Mesenchymal stem cell (in vitro differentiated cells and primary cell): Measurements from ENCODE around the gene MUC5B.
A peak's percentile ranks its signal among the peaks of the same experiment; 100 is the strongest.

Source experiments
- DNase-seq: peaks from one replicate; pipeline ENCODE4 v3.0.0-alpha.2; 2013
- H2AFZ ChIP-seq: one replicate; pipeline ENCODE4 v1.6.1; 2013; ENCODE audit warnings: low read depth, mild to moderate bottlenecking, control low read depth, inconsistent platforms, low read length, moderate library complexity
- H2AK5ac ChIP-seq: 2 replicates; pipeline ENCODE4 v1.6.1; 2013; ENCODE audit warnings: low read length, moderate library complexity, mild to moderate bottlenecking, inconsistent platforms; ENCODE audit not compliant: severe bottlenecking
- H2BK120ac ChIP-seq: one replicate; pipeline ENCODE4 v1.6.1; 2013; ENCODE audit warnings: low read depth, mild to moderate bottlenecking, inconsistent platforms, low read length, moderate library complexity
- H2BK12ac ChIP-seq, 2 experiments: one replicate each; pipeline ENCODE4 v1.6.1; 2013; ENCODE audit warnings: inconsistent platforms in 2 of 2, low read length in 2 of 2, mild to moderate bottlenecking in 2 of 2, moderate library complexity in 2 of 2, control low read depth in 1 of 2
- H2BK15ac ChIP-seq: one replicate; pipeline ENCODE4 v1.6.1; 2013; ENCODE audit warnings: mild to moderate bottlenecking, low read depth, inconsistent platforms; ENCODE audit not compliant: poor library complexity, severe bottlenecking
- H2BK5ac ChIP-seq: 2 replicates; pipeline ENCODE4 v1.6.1; 2013; ENCODE audit warnings: low read depth, mild to moderate bottlenecking, low read length, control low read depth, inconsistent platforms; ENCODE audit not compliant: poor library complexity, severe bottlenecking
- H3K14ac ChIP-seq, 2 experiments: one replicate each; pipeline ENCODE4 v1.6.1; 2013; ENCODE audit warnings: inconsistent platforms in 2 of 2, low read length in 2 of 2, control low read depth in 1 of 2, mild to moderate bottlenecking in 1 of 2, moderate library complexity in 1 of 2
- H3K18ac ChIP-seq, 2 experiments: one replicate each; pipeline ENCODE4 v1.6.1; 2013; ENCODE audit warnings: inconsistent platforms in 2 of 2, low read length in 2 of 2, control low read depth in 1 of 2, low read depth in 1 of 2, mild to moderate bottlenecking in 1 of 2
- H3K23ac ChIP-seq, 2 experiments: one replicate each; pipeline ENCODE4 v1.6.1; 2013; ENCODE audit warnings: inconsistent platforms in 2 of 2, low read length in 2 of 2, mild to moderate bottlenecking in 2 of 2, moderate library complexity in 2 of 2, control low read depth in 1 of 2
- H3K27ac ChIP-seq: 2 replicates; pipeline ENCODE4 v1.5.1; 2013; ENCODE audit warnings: mild to moderate bottlenecking, moderate library complexity, low read length, control low read depth, inconsistent platforms; ENCODE audit not compliant: poor library complexity, severe bottlenecking
- H3K27me3 ChIP-seq, 2 experiments: 2 replicates each; pipeline versions ENCODE4 v1.6.1 to v1.7.0; 2013; ENCODE audit warnings: low read length in 2 of 2, mild to moderate bottlenecking in 2 of 2, moderate library complexity in 2 of 2, control low read depth in 1 of 2, inconsistent platforms in 1 of 2; ENCODE audit not compliant: control insufficient read depth in 1 of 2, insufficient read depth in 1 of 2
- H3K36me3 ChIP-seq, 2 experiments: 2 replicates each; pipeline versions ENCODE4 v1.6.1 to v1.7.0; 2013; ENCODE audit warnings: low read length in 2 of 2, control low read depth in 1 of 2, inconsistent platforms in 1 of 2, low read depth in 1 of 2, mild to moderate bottlenecking in 1 of 2; ENCODE audit not compliant: insufficient read depth in 2 of 2, control insufficient read depth in 1 of 2
- H3K4ac ChIP-seq, 2 experiments: one replicate each; pipeline ENCODE4 v1.6.1; 2013; ENCODE audit warnings: inconsistent platforms in 2 of 2, low read length in 2 of 2, mild to moderate bottlenecking in 2 of 2, moderate library complexity in 2 of 2, control low read depth in 1 of 2, low read depth in 1 of 2
- H3K4me1 ChIP-seq: 2 replicates; pipeline ENCODE4 v1.6.1; 2013; ENCODE audit warnings: low read depth, low read length, control low read depth; ENCODE audit not compliant: control insufficient read depth, insufficient read depth
- H3K4me2 ChIP-seq: 2 replicates; pipeline ENCODE4 v1.6.1; 2013; ENCODE audit warnings: low read length, mild to moderate bottlenecking, inconsistent platforms; ENCODE audit not compliant: poor library complexity, severe bottlenecking
- H3K4me3 ChIP-seq, 2 experiments: 2 replicates each; pipeline versions ENCODE4 v1.5.1 to v1.7.0; 2013; ENCODE audit warnings: low read length in 2 of 2, mild to moderate bottlenecking in 2 of 2, control low read depth in 1 of 2, low read depth in 1 of 2; ENCODE audit not compliant: insufficient read depth in 1 of 2
- H3K79me1 ChIP-seq: replicated peaks from 2 replicates; pipeline ENCODE4 v1.6.1; 2013; ENCODE audit warnings: mild to moderate bottlenecking, control low read depth, low read length, inconsistent platforms; ENCODE audit not compliant: poor library complexity, severe bottlenecking
- H3K9ac ChIP-seq: 2 replicates; pipeline ENCODE4 v1.7.0; 2013; ENCODE audit warnings: mild to moderate bottlenecking, low read length, moderate library complexity
- H3K9me3 ChIP-seq: 2 replicates; pipeline ENCODE4 v1.7.0; 2013; ENCODE audit warnings: mild to moderate bottlenecking, low read length; ENCODE audit not compliant: control insufficient read depth
- H4K8ac ChIP-seq: one replicate; pipeline ENCODE4 v1.6.1; 2013; ENCODE audit warnings: inconsistent platforms, mild to moderate bottlenecking, low read length, moderate library complexity
- H4K91ac ChIP-seq: one replicate; pipeline ENCODE4 v1.6.1; 2013; ENCODE audit warnings: mild to moderate bottlenecking, low read length, inconsistent platforms
- WGBS: methylation state at CpG from one replicate; pipeline ENCODE4 v1.1.7; 2013; ENCODE audit warnings: mixed read lengths; 5-methylcytosine and 5-hydroxymethylcytosine counted together

MUC5B gene

DNA sequence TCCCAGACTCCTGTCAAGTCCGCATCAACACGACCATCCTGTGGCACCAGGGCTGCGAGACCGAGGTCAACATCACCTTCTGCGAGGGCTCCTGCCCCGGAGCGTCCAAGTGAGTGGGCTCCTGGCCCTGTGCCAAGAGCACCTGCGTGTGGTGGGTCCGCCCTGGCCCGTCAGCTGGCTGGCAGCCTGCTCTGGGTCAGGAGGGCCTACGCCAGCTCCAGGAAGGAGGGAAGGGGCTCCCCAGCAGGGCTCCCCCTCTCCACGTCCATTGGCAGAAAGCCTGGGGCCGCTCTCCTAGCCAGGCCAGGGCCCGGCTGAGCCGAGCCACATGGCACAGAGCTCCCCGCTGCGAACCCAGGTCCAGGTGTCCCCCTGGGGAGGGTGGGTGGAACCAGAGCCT, 37.8 kb downstream of the MUC5B start:
- no peaks in the 10 kb centered on the region for H3K9me3 ChIP-seq
- no peak overlapping the region for H3K4ac ChIP-seq
- H3K79me1 ChIP-seq = no peaks in the 10 kb centered on the region
- H3K27me3 ChIP-seq = no peaks in the 10 kb centered on the region
- H2BK5ac ChIP-seq = no peak overlapping the region
- no peak overlapping the region for H3K18ac ChIP-seq
- H4K8ac ChIP-seq = no peak overlapping the region
- no peak overlapping the region for H4K91ac ChIP-seq
- H2BK120ac ChIP-seq = no peak overlapping the region
- no peak overlapping the region for H2AFZ ChIP-seq
- H3K36me3 ChIP-seq = peaks cover 0 to 6% of the 10 kb centered on the region in 2 experiments
- no peak overlapping the region for H3K4me2 ChIP-seq
- no peak overlapping the region for H3K9ac ChIP-seq
- H3K4me1 ChIP-seq = peaks cover 5% of the 10 kb centered on the region
- H2BK15ac ChIP-seq = no peak overlapping the region
- no peak overlapping the region for H2BK12ac ChIP-seq
- H3K23ac ChIP-seq = no peak overlapping the region
- WGBS = 92% methylated on average over 17 of the region's 17 CpGs
- no peak for DNase-seq
- H3K4me3 ChIP-seq = no peak overlapping the region
- no peak overlapping the region for H3K14ac ChIP-seq
- H2AK5ac ChIP-seq = no peak overlapping the region
- H3K27ac ChIP-seq = no peak overlapping the region

GRCh38 chr11:1261241-1262071, 38.6 kb downstream of the MUC5B start:
- H3K9ac ChIP-seq = peak overlapping the region; percentile 89
- no peaks in the 10 kb centered on the region for H3K27me3 ChIP-seq
- no peak overlapping the region for H4K8ac ChIP-seq
- no peak overlapping the region for H3K4me2 ChIP-seq
- H2BK12ac ChIP-seq = no peak overlapping the region
- peak overlapping the region in 1 of 2 experiments; percentile 83 for H3K4me3 ChIP-seq
- no peak overlapping the region for H3K27ac ChIP-seq
- no peak overlapping the region for H2AFZ ChIP-seq
- H3K18ac ChIP-seq = no peak overlapping the region
- peaks cover 0 to 6% of the 10 kb centered on the region in 2 experiments for H3K36me3 ChIP-seq
- no peak overlapping the region for H3K14ac ChIP-seq
- no peaks in the 10 kb centered on the region for H3K9me3 ChIP-seq
- H3K23ac ChIP-seq = no peak overlapping the region
- H2BK15ac ChIP-seq = no peak overlapping the region
- no peak overlapping the region for H2BK5ac ChIP-seq
- 90% methylated on average over 39 of the region's 39 CpGs for WGBS
- peak overlapping the region; percentile 20 for H4K91ac ChIP-seq
- H2BK120ac ChIP-seq = no peak overlapping the region
- no peak overlapping the region for H2AK5ac ChIP-seq
- H3K4ac ChIP-seq = no peak overlapping the region
- peaks cover 5% of the 10 kb centered on the region for H3K4me1 ChIP-seq
- H3K79me1 ChIP-seq = no peaks in the 10 kb centered on the region
- DNase-seq = no peak

GRCh38 chr11:1262172-1263006, 39.5 kb downstream of the MUC5B start:
- WGBS = 80% methylated on average over 31 of the region's 31 CpGs
- Histone ChIP-seq H3K27me3 (no peaks in the 10 kb centered on the region), H3K4me2 (no peak overlapping the region), H2BK5ac (no peak overlapping the region), H3K4me1 (peaks cover 5% of the 10 kb centered on the region), H2AFZ (no peak overlapping the region), H3K36me3 (peaks cover 0 to 6% of the 10 kb centered on the region in 2 experiments), H4K8ac (no peak overlapping the region), H3K9ac (peak overlapping the region; percentile 89), H2BK12ac (no peak overlapping the region), H3K79me1 (no peaks in the 10 kb centered on the region), H4K91ac (no peak overlapping the region), H3K14ac (no peak overlapping the region), H3K9me3 (no peaks in the 10 kb centered on the region), H3K4ac (no peak overlapping the region), H2BK15ac (no peak overlapping the region), H3K4me3 (peak overlapping the region in 1 of 2 experiments; percentile 83), H2BK120ac (no peak overlapping the region), H3K18ac (peak overlapping the region in 1 of 2 experiments; percentile 18), H3K23ac (no peak overlapping the region), H3K27ac (no peak overlapping the region), H2AK5ac (no peak overlapping the region)
- peak; percentile 70 for DNase-seq

GRCh38 chr11:1263010-1263409, 40.1 kb downstream of the MUC5B start:
- no peak for DNase-seq
- H2BK12ac ChIP-seq = no peak overlapping the region

More at GRCh38 chr11:1263010-1263409, 40.1 kb downstream of the MUC5B start:
- Histone ChIP-seq H3K27me3 (no peaks in the 10 kb centered on the region), H3K18ac (no peak overlapping the region), H4K91ac (no peak overlapping the region), H3K14ac (no peak overlapping the region), H2BK120ac (no peak overlapping the region), H3K4me1 (peaks cover 5% of the 10 kb centered on the region), H3K4me2 (no peak overlapping the region), H3K4ac (no peak overlapping the region), H3K23ac (no peak overlapping the region), H2AK5ac (no peak overlapping the region), H3K79me1 (no peaks in the 10 kb centered on the region), H3K9ac (peak overlapping the region; percentile 70), H4K8ac (no peak overlapping the region), H3K9me3 (no peaks in the 10 kb centered on the region), H3K27ac (no peak overlapping the region), H3K4me3 (peak overlapping the region in 1 of 2 experiments; percentile 83), H3K36me3 (peaks cover 0 to 6% of the 10 kb centered on the region in 2 experiments), H2BK15ac (no peak overlapping the region), H2AFZ (no peak overlapping the region), H2BK5ac (no peak overlapping the region)
- 85% methylated on average over 7 of the region's 7 CpGs for WGBS
